Esophagus muscularis mucosa (tissue), 4 donors: ENCODE data around the gene MORC2. TPM values are rescaled to one million over a fixed set of nuclear protein-coding genes. Genes with fewer than 3 reads are reported as not detected.

ENCODE experiments used
- DNase-seq: peaks from one replicate; pipeline ENCODE4 v3.0.0-alpha.2; 2017; ENCODE audit errors: extremely low spot score
- H3K27ac ChIP-seq, 4 donors: fragments of 200-600 bp; sonication (generic); replicated peaks in 1 of 4; 1 replicate in 3 of 4; 2 replicates in 1 of 4; pipeline ENCODE4 v1.5.1; 2016 to 2019; ENCODE audit warnings: mild to moderate bottlenecking in 1 of 4
- H3K27me3 ChIP-seq, 4 donors: fragments of 200-600 bp; sonication (generic); one replicate each; pipeline versions ENCODE4 v1.5.1 to v1.6.0; 2016 to 2019
- H3K36me3 ChIP-seq, 4 donors: fragments of 200-600 bp; sonication (generic); one replicate each; pipeline ENCODE4 v1.5.1; 2016 to 2019
- H3K4me1 ChIP-seq, 4 donors: fragments of 200-600 bp; sonication (generic); one replicate each; pipeline ENCODE4 v1.5.1; 2016 to 2019
- H3K4me3 ChIP-seq, 4 donors: fragments of 200-600 bp; sonication (generic); 1 replicate in 2 of 4; 2 replicates in 2 of 4; pipeline ENCODE4 v1.5.1; 2016 to 2019; ENCODE audit warnings: mild to moderate bottlenecking in 4 of 4, moderate library complexity in 1 of 4
- H3K9me3 ChIP-seq, 4 donors: fragments of 200-600 bp; sonication (generic); 1 replicate in 3 of 4; 2 replicates in 1 of 4; pipeline ENCODE4 v1.5.1; 2016 to 2019
- EP300 ChIP-seq: sonication (generic); formaldehyde crosslinking; IDR thresholded peaks from one replicate; pipeline ENCODE4 v1.6.1; 2017; ENCODE audit warnings: antibody characterized with exemption
- POLR2A ChIP-seq: fragments of 450-650 bp; IDR thresholded peaks from one replicate; pipeline ENCODE4 v1.6.1; 2017; ENCODE audit warnings: antibody characterized with exemption, moderate library complexity, mild to moderate bottlenecking, low read depth
- POLR2AphosphoS5 ChIP-seq, 2 donors: sonication (generic); formaldehyde crosslinking; IDR thresholded peaks; one replicate each; pipeline ENCODE4 v1.6.1; 2017; ENCODE audit warnings: antibody characterized with exemption in 2 of 2
- WGBS: methylation state at CpG from one replicate; pipeline ENCODE4 v1.1.5; 2018; 5-methylcytosine and 5-hydroxymethylcytosine counted together
- intact Hi-C: fragments of 100-400 bp; cut with DNase I; formaldehyde crosslinking; loops from one replicate; pipeline ENCODE4 v1.15.1; 2023
- total RNA-seq, 4 donors: library from RNA; depleted of rRNA; stranded (reverse); fragments of >200 nt; gene quantifications; one replicate each; pipeline versions ENCODE4 v1.1.0 to v1.2.1, GENCODE V29; 2016
- TF ChIP-seq, protein P1 (sequence below), 3 experiments: fragments of 200-600 bp in 2 of 3; fragments of 450-650 bp in 1 of 3; sonication (generic) in 2 of 3; IDR thresholded peaks; one replicate each; pipeline ENCODE4 v1.5.1; 2017 to 2019; ENCODE audit warnings: antibody characterized with exemption in 3 of 3, mild to moderate bottlenecking in 2 of 3, moderate library complexity in 1 of 3

The MORC2 gene
- total RNA-seq, 4 donors from 2014 or later: 19.5 to 28.8 (median 23.8) TPM

DNA sequence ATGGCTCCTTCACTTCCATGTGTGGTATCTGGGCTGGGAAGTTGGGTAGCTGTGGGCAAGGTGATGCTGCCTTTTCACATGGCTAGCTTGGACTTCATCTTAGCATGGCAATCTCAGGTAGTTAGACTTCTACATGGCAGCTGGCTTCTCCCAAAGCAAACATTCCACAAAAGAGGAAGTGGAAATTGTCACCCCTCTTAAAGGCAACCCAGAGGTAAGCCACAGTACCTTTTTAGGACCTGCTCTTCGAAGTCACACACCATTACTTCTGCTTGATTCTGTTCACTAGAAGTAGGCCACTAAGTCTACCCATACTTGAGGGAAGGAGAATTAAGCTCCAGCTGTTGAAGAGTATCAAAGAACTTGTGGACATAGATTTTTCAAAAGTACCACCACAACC is 26.4 kb upstream of the MORC2 start:
- Histone ChIP-seq H3K9me3 (peaks cover 0 to 14% (median 0%) of the 10 kb centered on the region in 4 donors), H3K36me3 (no peaks in the 10 kb centered on the region), H3K27me3 (no peaks in the 10 kb centered on the region), H3K4me3 (no peak overlapping the region), H3K4me1 (no peaks in the 10 kb centered on the region), H3K27ac (no peak overlapping the region)
- no peak for DNase-seq
- TF ChIP-seq POLR2AphosphoS5 (IDR thresholded peaks at IDR 0.05) (no peak), POLR2A (no peak), EP300 (no peak)
- TF ChIP-seq, protein P1, sequence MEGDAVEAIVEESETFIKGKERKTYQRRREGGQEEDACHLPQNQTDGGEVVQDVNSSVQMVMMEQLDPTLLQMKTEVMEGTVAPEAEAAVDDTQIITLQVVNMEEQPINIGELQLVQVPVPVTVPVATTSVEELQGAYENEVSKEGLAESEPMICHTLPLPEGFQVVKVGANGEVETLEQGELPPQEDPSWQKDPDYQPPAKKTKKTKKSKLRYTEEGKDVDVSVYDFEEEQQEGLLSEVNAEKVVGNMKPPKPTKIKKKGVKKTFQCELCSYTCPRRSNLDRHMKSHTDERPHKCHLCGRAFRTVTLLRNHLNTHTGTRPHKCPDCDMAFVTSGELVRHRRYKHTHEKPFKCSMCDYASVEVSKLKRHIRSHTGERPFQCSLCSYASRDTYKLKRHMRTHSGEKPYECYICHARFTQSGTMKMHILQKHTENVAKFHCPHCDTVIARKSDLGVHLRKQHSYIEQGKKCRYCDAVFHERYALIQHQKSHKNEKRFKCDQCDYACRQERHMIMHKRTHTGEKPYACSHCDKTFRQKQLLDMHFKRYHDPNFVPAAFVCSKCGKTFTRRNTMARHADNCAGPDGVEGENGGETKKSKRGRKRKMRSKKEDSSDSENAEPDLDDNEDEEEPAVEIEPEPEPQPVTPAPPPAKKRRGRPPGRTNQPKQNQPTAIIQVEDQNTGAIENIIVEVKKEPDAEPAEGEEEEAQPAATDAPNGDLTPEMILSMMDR (IDR thresholded peaks at IDR 0.05): no peak
- intact Hi-C loops: no loop called here
- WGBS: 75% methylated on average over 1 of the region's 1 CpG

GRCh38 chr22:30992565-30992964 is 24.0 kb upstream of the MORC2 start:
- no peak for TF ChIP-seq EP300
- TF ChIP-seq POLR2A: no peak
- no peak for TF ChIP-seq POLR2AphosphoS5 (IDR thresholded peaks at IDR 0.05)
- TF ChIP-seq, protein P1 (IDR thresholded peaks at IDR 0.05): no peak
- Histone ChIP-seq H3K4me1 (no peaks in the 10 kb centered on the region), H3K27me3 (no peaks in the 10 kb centered on the region), H3K4me3 (no peak overlapping the region), H3K36me3 (no peaks in the 10 kb centered on the region), H3K27ac (no peak overlapping the region), H3K9me3 (peaks cover 0 to 31% (median 0%) of the 10 kb centered on the region in 4 donors)
- WGBS: 50% methylated on average over 2 of the region's 2 CpGs
- DNase-seq: no peak
- intact Hi-C loops: no loop called here

- H3K27ac ChIP-seq: no peak overlapping the region
- intact Hi-C loops: no loop called here
- DNase-seq: no peak
- WGBS: 82% methylated on average over 1 of the region's 1 CpG
- no peaks in the 10 kb centered on the region for H3K36me3 ChIP-seq
- peaks cover 0 to 41% (median 0%) of the 10 kb centered on the region in 4 donors for H3K9me3 ChIP-seq
- no peaks in the 10 kb centered on the region for H3K27me3 ChIP-seq
- no peak overlapping the region for H3K4me3 ChIP-seq
- no peaks in the 10 kb centered on the region for H3K4me1 ChIP-seq
- TF ChIP-seq POLR2AphosphoS5 (IDR thresholded peaks at IDR 0.05): no peak
- no peak for TF ChIP-seq POLR2A
- TF ChIP-seq EP300: no peak
- TF ChIP-seq, protein P1 (IDR thresholded peaks at IDR 0.05): no peak
Measured at GRCh38 chr22:30990690-30991089, 22.1 kb upstream of the MORC2 start.

GRCh38 chr22:30989474-30989873 is 20.9 kb upstream of the MORC2 start:
- Histone ChIP-seq H3K36me3 (no peaks in the 10 kb centered on the region), H3K4me1 (no peaks in the 10 kb centered on the region), H3K27me3 (no peaks in the 10 kb centered on the region), H3K4me3 (no peak overlapping the region), H3K27ac (no peak overlapping the region), H3K9me3 (peaks cover 0 to 46% (median 0%) of the 10 kb centered on the region in 4 donors)
- intact Hi-C loops: no loop called here
- DNase-seq: no peak
- TF ChIP-seq POLR2A: no peak
- TF ChIP-seq POLR2AphosphoS5 (IDR thresholded peaks at IDR 0.05): no peak
- TF ChIP-seq, protein P1 (IDR thresholded peaks at IDR 0.05): no peak
- TF ChIP-seq EP300: no peak

DNA sequence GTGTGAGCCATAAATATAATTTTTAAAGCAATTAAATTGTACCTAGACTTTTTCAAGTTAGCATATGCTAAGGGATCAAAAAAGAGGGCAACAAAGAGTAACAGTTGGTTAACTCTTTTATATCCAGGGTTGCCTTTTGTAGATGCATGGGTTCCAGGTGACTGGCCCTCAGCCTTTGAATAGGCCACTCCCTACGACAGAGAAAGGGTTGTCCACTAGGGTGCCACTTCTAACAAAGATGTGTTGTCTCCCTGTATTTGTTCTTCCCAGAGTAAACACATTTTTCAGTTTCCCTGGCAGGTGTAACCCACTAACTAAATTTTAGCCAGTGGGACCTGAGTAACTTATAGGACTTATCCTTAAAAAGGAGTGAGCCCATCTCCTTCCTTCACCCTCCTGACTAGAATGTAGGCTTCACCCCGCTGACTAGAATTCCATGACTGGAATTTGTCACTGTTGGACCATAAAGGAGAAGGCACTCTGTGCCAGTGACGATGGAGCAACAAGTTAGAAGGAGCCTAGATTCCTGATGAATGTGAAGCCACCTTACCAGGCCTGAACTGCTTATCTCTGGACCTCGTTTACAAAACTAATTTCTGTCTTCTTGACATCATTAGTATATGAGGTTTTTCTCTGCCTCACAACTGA is 17.1 kb upstream of the MORC2 start:
- intact Hi-C loops: no loop called here
- Histone ChIP-seq H3K4me1 (no peaks in the 10 kb centered on the region), H3K4me3 (no peak overlapping the region), H3K36me3 (no peaks in the 10 kb centered on the region), H3K27ac (no peak overlapping the region), H3K9me3 (peaks cover 0 to 64% (median 3%) of the 10 kb centered on the region in 4 donors), H3K27me3 (no peaks in the 10 kb centered on the region)
- 71% methylated on average over 4 of the region's 4 CpGs for WGBS
- DNase-seq: no peak
- TF ChIP-seq EP300 (no peak), POLR2AphosphoS5 (IDR thresholded peaks at IDR 0.05) (no peak), POLR2A (no peak)
- TF ChIP-seq, protein P1 (IDR thresholded peaks at IDR 0.05): no peak
